ENCODE results near the gene RIPK3.
A peak's percentile ranks its signal among the peaks of the same experiment; 100 is the strongest.

Gene RIPK3

GRCh38 chr14:24342889-24343288 lies 3.1 kb upstream of the RIPK3 start:
- H3K4me3 ChIP-seq (ENCODE audit: low read length), result no peak overlapping the region
- no peak for DNase-seq (ENCODE audit: low read depth)
- TF ChIP-seq CTCF (conservative IDR thresholded peaks at IDR 0.05; ENCODE audit: low read length), result no peak

GRCh38 chr14:24340606-24341005 lies 815 bp upstream of the RIPK3 start:
- no peak for DNase-seq (ENCODE audit: low read depth)
- TF ChIP-seq CTCF (conservative IDR thresholded peaks at IDR 0.05; ENCODE audit: low read length), result no peak
- no peak overlapping the region for H3K4me3 ChIP-seq (ENCODE audit: low read length)

GRCh38 chr14:24338843-24339242 lies 948 bp downstream of the RIPK3 start:
- TF ChIP-seq CTCF (conservative IDR thresholded peaks at IDR 0.05; ENCODE audit: low read length), result no peak
- H3K4me3 ChIP-seq (ENCODE audit: low read length), result peak overlapping the region; percentile 64; the same call in 1 of the 2 replicates
- DNase-seq (ENCODE audit: low read depth), result no peak

- DNase-seq (ENCODE audit: low read depth), result no peak
- no peak overlapping the region for H3K4me3 ChIP-seq (ENCODE audit: low read length)
- TF ChIP-seq CTCF (conservative IDR thresholded peaks at IDR 0.05; ENCODE audit: low read length), result no peak
Measured at GRCh38 chr14:24337824-24338175, 2.0 kb downstream of the RIPK3 start.

GRCh38 chr14:24337144-24337823 lies 2.5 kb downstream of the RIPK3 start:
- no peak for DNase-seq (ENCODE audit: low read depth)
- TF ChIP-seq CTCF (conservative IDR thresholded peaks at IDR 0.05; ENCODE audit: low read length), result no peak
- H3K4me3 ChIP-seq (ENCODE audit: low read length), result no peak overlapping the region

GRCh38 chr14:24335461-24336171 lies 4.2 kb downstream of the RIPK3 start:
- TF ChIP-seq CTCF (conservative IDR thresholded peaks at IDR 0.05; ENCODE audit: low read length), result no peak
- DNase-seq (ENCODE audit: low read depth), result no peak
- H3K4me3 ChIP-seq (ENCODE audit: low read length), result no peak overlapping the region

Measured in AG10803 (cell line).